Measurements from ENCODE around the gene FAM118A. TPM values are rescaled to one million over a fixed set of nuclear protein-coding genes. Genes with fewer than 3 reads are reported as not detected.
"Not testable (repeated sequence)": the region's sequence is repeated elsewhere in the genome, so short reads cannot be mapped to it uniquely, and the experiment has no call there.

Gene FAM118A
- polyA plus RNA-seq (ENCODE audit: insufficient read length in 4 of 4): 10 to 100 TPM; 17.4 to 36.5 (median 28.7) TPM

GRCh38 chr22:45309422-45310227 is at the start of gene FAM118A:
Gene FAM118A (plus strand): TSS chr22:45309934. CDS start chr22:45322380, 12,446 bp downstream.
- peak; percentile 84 to 89 (median 88) for DNase-seq (ENCODE audit: low read depth in 4 of 4, low spot score in 3 of 4)

- not testable (repeated sequence) for DNase-seq (ENCODE audit: low read depth in 4 of 4, low spot score in 3 of 4)
Observed at GRCh38 chr22:45260395-45260759, 49.4 kb upstream of the FAM118A start.

DNA sequence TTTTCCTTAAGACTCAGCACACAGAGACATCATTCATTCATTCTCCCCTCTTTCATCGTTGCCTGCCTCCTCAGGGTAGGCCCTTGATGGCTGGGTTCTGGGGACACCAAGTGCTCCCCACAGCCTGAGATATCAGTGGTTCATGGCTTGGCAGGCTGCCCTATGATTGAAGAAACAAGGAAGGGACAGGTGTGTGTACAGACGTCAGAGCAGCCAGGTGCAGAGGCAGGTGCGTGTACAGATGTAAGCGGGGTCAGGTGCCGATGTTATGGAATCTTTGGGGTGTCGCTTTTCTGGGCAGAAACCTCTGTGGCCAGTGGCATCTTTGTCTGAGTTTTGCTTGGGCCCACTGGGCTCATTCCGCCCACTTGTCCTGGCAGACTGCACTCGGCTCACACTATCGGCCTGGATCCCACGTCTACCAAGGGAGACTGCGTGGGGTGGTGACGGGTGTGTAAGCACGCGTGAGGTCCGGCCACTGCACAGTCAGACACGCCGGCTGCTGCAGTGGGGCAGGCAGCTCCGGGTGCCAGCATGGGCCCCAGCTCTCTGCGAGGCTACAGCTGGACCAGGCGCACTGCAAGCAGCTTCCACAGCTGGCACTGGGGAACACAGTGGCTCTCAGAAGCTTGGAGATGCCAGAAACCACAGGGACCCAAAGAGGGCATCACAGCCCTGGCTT is 48.2 kb upstream of the FAM118A start:
- DNase-seq (ENCODE audit: low read depth in 4 of 4, low spot score in 3 of 4): no peak

GRCh38 chr22:45262195-45262930 is 47.4 kb upstream of the FAM118A start:
- DNase-seq (ENCODE audit: low read depth in 4 of 4, low spot score in 3 of 4): no peak

DNA sequence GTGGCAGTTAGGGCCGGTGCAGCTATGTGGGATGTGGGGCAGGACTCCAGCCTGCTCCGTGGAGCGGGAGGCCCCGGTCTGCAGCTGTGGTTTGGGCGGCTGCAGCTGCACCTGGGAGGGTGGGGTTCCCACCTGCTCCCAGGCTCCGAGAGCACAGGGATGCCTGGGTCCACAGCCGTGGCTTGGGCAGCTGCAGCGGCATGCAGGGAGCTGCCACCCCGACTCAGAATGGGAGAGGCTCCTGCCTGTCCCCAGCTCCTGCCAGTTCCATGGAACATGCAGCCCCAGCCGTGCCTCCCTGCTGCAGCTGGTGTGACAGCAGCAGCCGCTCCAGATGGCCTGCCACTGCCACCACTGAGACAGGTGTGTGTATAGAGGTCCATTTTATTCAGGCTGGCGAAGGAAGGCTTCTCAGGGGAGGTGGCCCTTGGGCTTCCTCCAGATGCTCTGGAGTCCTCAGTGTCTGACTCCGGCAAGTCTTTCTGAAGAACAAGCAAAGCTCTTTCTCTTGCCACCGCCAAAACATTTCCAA is 46.7 kb upstream of the FAM118A start:
- no peak for DNase-seq (ENCODE audit: low read depth in 4 of 4, low spot score in 3 of 4)

DNA sequence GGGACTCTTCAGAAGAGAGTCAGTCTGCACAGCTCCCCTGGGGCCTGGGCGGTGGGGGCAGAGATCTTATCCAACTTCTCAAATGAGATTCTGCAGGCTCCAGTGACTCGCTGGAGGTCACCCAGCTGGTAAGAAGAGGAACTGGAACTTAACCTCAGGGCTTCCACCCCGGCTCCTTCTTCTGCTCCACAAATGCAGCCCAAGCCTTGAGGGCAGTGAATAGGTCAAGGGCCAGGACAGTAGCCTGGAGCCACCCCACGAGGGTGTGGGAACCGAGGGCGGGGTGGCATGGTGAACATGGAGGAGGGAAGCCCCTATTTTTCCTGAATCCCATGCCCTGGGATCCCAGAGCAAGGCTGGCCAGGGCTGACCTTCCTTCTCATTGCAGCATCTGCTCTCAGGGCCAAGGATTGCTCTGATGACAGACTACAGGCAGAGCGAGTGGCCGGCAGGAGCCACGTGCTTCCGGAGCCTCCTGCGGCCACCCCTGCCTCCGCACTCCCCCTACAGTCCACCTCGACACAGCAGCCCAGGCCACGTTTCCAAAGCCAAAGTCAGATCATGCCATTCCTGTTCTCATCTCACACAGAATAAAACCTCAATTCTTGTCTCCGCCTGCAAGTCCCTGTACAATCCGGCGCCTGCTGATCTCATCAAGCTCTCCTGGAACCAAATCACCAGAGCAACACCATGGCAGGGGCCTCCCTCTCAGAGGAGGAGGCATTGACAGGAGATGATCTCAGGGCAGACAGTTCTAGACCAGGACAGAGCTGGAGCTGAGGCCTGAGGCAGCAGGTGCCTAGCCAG is 46.1 kb upstream of the FAM118A start:
- DNase-seq (ENCODE audit: low read depth in 4 of 4, low spot score in 3 of 4): no peak

GRCh38 chr22:45265535-45265934 is 44.2 kb upstream of the FAM118A start:
- no peak for DNase-seq (ENCODE audit: low read depth in 4 of 4, low spot score in 3 of 4)

DNA sequence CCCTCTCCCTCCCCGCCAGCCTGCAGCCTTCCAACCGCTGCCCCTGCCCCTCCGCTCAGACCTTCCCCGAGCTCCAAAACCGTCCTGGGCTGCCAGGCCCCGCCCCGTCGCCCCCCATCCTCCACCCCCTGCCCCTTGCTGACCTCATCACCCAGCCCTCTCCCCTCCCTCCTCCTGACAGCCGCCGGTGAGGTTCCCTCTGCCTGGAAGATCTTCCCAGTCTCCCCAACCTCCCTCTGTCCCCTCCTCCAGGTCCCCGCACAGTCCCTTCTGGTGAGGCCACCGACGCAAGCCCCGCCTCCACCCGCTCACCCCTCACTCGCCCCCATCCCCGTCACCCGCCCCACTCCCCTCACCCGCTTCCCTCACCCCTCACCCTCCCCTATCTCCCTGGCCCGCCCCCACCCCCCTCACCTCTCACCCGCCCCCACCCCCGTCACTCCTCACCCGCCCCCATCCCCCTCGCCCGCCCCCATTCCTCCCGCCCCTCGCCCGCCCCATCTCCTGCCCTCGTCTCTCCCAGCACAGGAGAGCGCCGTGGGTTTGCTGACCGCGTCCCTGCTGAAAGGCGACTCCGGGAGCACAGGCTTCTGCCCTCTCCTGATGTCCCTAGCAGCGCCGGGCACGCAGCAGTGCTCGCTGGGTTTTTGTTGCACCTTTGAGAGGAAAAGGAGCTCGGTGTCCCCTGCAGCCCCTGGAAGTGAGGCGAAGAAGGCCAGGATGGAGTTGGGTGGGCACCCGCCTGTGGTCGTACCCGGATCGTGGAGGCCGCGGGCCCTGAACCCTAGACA is 41.4 kb upstream of the FAM118A start:
- DNase-seq (ENCODE audit: low read depth in 4 of 4, low spot score in 3 of 4): no peak

GRCh38 chr22:45268958-45269844 is 40.5 kb upstream of the FAM118A start:
- peak in 1 of 4 donors; percentile 75 for DNase-seq (ENCODE audit: low read depth in 4 of 4, low spot score in 3 of 4)

DNA sequence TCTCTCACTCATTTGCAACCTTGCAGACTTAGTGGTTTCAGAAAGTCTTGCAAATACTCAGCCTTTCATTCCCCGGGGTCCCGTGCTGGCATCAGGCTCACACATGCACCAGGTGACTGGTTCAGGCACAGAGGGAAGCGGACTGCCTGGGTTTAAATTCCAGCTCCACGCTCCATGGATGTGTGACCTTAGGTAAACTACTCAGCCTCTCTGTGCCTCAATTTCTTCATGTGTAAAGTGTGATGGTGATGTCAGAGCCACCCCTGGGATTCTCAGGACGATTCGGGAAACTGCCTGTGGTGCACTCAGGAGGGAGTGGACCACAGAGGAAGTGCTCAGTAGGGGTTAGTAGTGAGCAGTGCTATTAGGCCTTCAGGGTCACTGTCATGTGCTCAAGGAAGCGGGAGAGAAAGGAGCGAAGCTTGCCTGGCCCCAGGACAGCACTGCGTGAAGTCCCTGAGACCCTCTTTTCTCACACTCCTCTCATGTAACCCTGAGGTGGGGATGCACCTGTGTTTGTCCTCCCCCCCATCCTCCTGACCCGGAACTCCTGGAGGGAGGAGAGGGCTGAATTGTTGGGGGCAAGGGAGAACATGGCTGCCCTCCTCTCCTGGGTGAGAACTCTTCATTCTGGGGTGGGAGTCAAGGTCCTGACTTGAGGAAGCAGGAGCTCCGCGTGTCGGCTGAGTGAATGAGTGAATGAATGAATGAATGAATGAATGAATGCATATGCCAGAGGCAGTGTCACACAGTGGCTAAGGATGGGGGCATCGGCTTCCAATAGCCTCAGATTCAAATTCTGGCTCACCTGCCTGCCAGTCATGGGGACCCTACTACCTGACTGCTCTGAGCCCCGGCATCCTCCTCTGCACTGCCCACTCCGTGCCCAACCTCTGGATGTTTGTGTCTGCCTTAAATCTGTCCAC is 39.4 kb upstream of the FAM118A start:
- DNase-seq (ENCODE audit: low read depth in 4 of 4, low spot score in 3 of 4): no peak

DNA sequence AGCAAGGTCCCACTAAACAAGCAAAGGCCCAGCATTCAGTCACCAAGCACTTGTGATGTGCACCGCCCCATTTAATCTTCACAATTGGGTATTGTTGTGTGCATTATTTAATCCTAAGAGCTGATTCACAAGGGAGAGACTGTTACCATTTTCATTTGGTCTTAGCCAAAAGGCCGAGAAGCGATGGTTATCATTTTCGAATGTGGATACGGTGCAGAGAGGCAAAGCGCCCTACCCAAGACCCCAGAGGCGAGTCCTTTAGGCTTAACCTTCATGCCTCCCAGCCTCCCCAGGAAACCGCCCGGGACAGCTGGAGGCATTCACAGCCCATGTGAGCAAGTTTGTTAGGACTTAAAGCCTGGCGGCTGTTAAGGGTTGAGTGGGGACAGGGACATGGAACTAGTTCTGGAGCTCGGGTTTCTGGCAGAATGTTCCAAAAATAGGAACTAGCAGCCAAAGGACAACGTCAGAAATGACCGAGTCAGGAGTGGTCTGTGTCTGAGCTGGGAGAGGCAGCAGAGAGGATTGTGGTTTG is 38.0 kb upstream of the FAM118A start:
- DNase-seq (ENCODE audit: low read depth in 4 of 4, low spot score in 3 of 4): peak in 2 of 4 donors; percentile 54 to 70

GRCh38 chr22:45272498-45272897 is 37.2 kb upstream of the FAM118A start:
- DNase-seq (ENCODE audit: low read depth in 4 of 4, low spot score in 3 of 4): no peak

- no peak for DNase-seq (ENCODE audit: low read depth in 4 of 4, low spot score in 3 of 4)
Observed at GRCh38 chr22:45273452-45274075, 36.2 kb upstream of the FAM118A start.

GRCh38 chr22:45276507-45277105 is 33.1 kb upstream of the FAM118A start:
- no peak for DNase-seq (ENCODE audit: low read depth in 4 of 4, low spot score in 3 of 4)

- DNase-seq (ENCODE audit: low read depth in 4 of 4, low spot score in 3 of 4): not testable (repeated sequence)
Observed at GRCh38 chr22:45277720-45278119, 32.0 kb upstream of the FAM118A start.

- DNase-seq (ENCODE audit: low read depth in 4 of 4, low spot score in 3 of 4): no peak
Observed at GRCh38 chr22:45278125-45278524, 31.6 kb upstream of the FAM118A start.
